HG03097 (cell line): ENCODE data around the gene CHI3L1.

Source experiments
- ATAC-seq: cut with Tn5 transposase; IDR thresholded peaks from one replicate; pipeline ENCODE4 v1.9.1; 2021; ENCODE audit not compliant: unreplicated experiment, low FRiP score

CHI3L1 gene

GRCh38 chr1:203207751-203208150 is 21.2 kb upstream of the CHI3L1 start:
- no peak for ATAC-seq

- no peak for ATAC-seq
Observed at GRCh38 chr1:203206129-203206687, 19.7 kb upstream of the CHI3L1 start.

- ATAC-seq: no peak
Observed at GRCh38 chr1:203204756-203205155, 18.3 kb upstream of the CHI3L1 start.

GRCh38 chr1:203202431-203203245 is 16.1 kb upstream of the CHI3L1 start:
- no peak for ATAC-seq

- no peak for ATAC-seq
Observed at GRCh38 chr1:203201516-203202205, 15.2 kb upstream of the CHI3L1 start.

- no peak for ATAC-seq
Observed at GRCh38 chr1:203200916-203201315, 14.4 kb upstream of the CHI3L1 start.

- ATAC-seq: no peak
Observed at GRCh38 chr1:203199816-203200571, 13.5 kb upstream of the CHI3L1 start.

GRCh38 chr1:203199481-203199815 is 12.9 kb upstream of the CHI3L1 start:
- no peak for ATAC-seq

- no peak for ATAC-seq
Observed at GRCh38 chr1:203199002-203199401, 12.5 kb upstream of the CHI3L1 start.

- no peak for ATAC-seq
Observed at GRCh38 chr1:203197625-203198024, 11.1 kb upstream of the CHI3L1 start.

GRCh38 chr1:203196371-203196770 is 9.9 kb upstream of the CHI3L1 start:
- no peak for ATAC-seq

- ATAC-seq: no peak
Observed at GRCh38 chr1:203190949-203191348, 4.4 kb upstream of the CHI3L1 start.

- no peak for ATAC-seq
Observed at GRCh38 chr1:203189951-203190352, 3.4 kb upstream of the CHI3L1 start.

GRCh38 chr1:203188686-203189232 is 2.3 kb upstream of the CHI3L1 start:
- ATAC-seq: no peak

GRCh38 chr1:203187689-203188264 is 1.3 kb upstream of the CHI3L1 start:
- ATAC-seq: no peak

GRCh38 chr1:203187304-203187685 is 791 bp upstream of the CHI3L1 start:
- ATAC-seq: no peak

GRCh38 chr1:203186091-203186445 is 436 bp downstream of the CHI3L1 start:
- ATAC-seq: no peak

GRCh38 chr1:203185585-203185984 is 919 bp downstream of the CHI3L1 start:
- ATAC-seq: no peak

GRCh38 chr1:203185061-203185461 is 1.4 kb downstream of the CHI3L1 start:
- no peak for ATAC-seq

- no peak for ATAC-seq
Observed at GRCh38 chr1:203184467-203184866, 2.0 kb downstream of the CHI3L1 start.

GRCh38 chr1:203183828-203184227 is 2.7 kb downstream of the CHI3L1 start:
- no peak for ATAC-seq
